Activated CD4-positive, alpha-beta memory T cell treated with anti-CD3 and anti-CD28 coated beads for 36 hours (primary cell): ENCODE measurements around the gene BHLHE41. TPM values are rescaled to one million over a fixed set of nuclear protein-coding genes. Genes with fewer than 3 reads are reported as not detected.

Experiments used
- CTCF ChIA-PET: fragments of 350-600 bp; sonication (Branson Sonifier 250); formaldehyde crosslinking; loops from one replicate; lab custom pipeline; 2021; ENCODE audit warnings: antibody characterized with exemption, inconsistent platforms; lab: Charles Lee
- POLR2A ChIA-PET: fragments of 350-600 bp; sonication (Branson Sonifier 250); formaldehyde crosslinking; loops from one replicate; lab custom pipeline; 2021; ENCODE audit warnings: antibody characterized with exemption; lab: Charles Lee
- DNase-seq: peaks from one replicate; pipeline ENCODE4 v3.0.0-alpha.2; 2020
- H3K27ac Mint-ChIP-seq: one replicate; pipeline ENCODE4 v1.8.0; 2021; ENCODE audit warnings: mixed read lengths
- H3K27me3 Mint-ChIP-seq: one replicate; pipeline ENCODE4 v1.8.0; 2021; ENCODE audit warnings: mixed read lengths
- H3K36me3 Mint-ChIP-seq: one replicate; pipeline ENCODE4 v1.8.0; 2021; ENCODE audit warnings: mixed read lengths
- H3K4me1 Mint-ChIP-seq: one replicate; pipeline ENCODE4 v1.8.0; 2021; ENCODE audit warnings: low read depth, mixed read lengths
- H3K4me3 Mint-ChIP-seq: one replicate; pipeline ENCODE4 v1.8.0; 2021; ENCODE audit warnings: mild to moderate bottlenecking, mixed read lengths
- H3K9me3 Mint-ChIP-seq: one replicate; pipeline ENCODE4 v1.8.0; 2021; ENCODE audit warnings: mixed read lengths
- intact Hi-C: fragments of 100-400 bp; cut with micrococcal nuclease; formaldehyde crosslinking; loops from one replicate; pipeline ENCODE4 v1.15.1; 2023
- total RNA-seq, 2 experiments: library from RNA; stranded (reverse); gene quantifications; one replicate each; pipeline ENCODE4 v1.2.3, GENCODE V29; 2021

Gene BHLHE41
- total RNA-seq, 2 experiments from 2014 or later = not detected

DNA sequence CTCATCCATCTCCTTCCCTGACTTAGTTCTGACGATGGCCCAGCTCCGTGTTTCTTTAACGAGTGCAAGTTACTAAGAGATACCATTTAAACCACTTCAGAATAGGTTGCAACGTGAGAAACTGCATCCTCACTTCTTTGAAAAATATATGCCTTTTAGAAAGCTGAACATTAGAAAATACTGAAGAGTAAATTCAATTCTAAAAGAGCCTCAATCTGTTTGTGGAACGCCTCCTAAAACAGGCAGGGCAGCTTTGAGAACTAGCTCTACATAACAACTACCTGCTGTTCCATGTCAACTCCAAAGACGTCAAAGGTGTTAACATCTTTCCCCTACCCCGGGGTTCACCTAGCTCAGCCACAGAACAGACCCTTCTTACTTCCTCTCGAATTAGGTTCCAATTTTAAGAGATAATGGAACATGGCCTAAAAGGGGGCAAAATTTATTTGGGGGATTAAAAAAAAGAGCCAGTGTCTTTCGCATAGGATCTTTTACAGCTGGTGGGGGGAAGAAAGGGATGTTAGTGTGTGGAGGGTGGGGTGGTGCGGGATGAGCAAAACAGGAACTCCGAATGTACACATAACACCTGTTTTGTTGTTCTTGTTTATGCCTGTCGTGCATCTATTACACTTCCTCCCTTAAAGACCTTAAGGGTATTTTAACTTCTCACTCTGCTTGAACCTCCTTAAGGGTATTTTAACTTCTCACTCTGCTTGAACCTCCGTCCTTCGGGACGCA lies 3.3 kb downstream of the BHLHE41 start:
- Mint-ChIP-seq H3K27me3 (peaks cover 69% of the 10 kb centered on the region), H3K4me1 (peaks cover 32% of the 10 kb centered on the region), H3K4me3 (peak overlapping the region; percentile 35), H3K9me3 (no peaks in the 10 kb centered on the region), H3K36me3 (no peaks in the 10 kb centered on the region), H3K27ac (no peak overlapping the region)
- DNase-seq = no peak
- POLR2A ChIA-PET = no interaction called here
- intact Hi-C loops = loop anchor here (5.0 to 10.0 kb wide), 2 partner anchors 167 to 401 kb away; partner anchors contain the start of gene RASSF8
- CTCF ChIA-PET = interaction anchor here (1.0 to 3.8 kb wide), 2 partner anchors 24 to 530 kb away, joined by 3 to 12 read pairs; no protein-coding TSS in a partner anchor

DNA sequence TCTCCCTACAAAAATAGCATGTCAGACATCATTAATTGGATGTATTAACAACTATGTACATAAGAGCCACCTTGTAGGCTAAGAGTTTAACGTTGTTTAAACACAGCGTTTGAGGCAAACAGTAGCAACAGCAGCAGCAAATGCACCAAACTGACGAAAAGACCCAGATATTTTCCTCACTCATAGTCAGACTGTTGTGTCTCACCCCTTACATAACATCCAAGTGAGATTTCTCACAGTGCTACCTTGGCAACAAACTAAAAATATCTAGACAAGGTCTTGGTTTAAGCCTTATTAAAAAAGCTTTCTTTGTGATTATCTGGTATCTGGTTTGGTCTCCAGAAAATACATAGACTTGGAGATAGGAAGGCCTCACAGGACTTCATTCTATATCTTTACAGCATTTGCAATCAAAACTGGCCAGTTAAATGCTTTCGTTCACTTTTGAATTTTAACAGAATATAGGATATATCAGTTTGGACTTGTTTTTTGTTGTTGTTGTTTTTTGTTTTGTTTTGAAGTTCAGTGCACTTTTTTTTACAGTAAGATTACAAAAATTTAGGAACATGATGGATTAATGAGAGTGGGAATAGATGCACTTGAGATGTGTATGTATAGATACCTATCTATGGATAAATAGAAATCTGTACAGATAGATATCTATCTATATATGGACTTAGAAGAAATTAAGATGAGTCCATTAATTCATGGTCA lies 4.1 kb downstream of the BHLHE41 start:
- H3K4me1 Mint-ChIP-seq = peaks cover 28% of the 10 kb centered on the region
- intact Hi-C loops = loop anchor here (5.0 to 10.0 kb wide), 2 partner anchors 166 to 402 kb away; partner anchors contain the start of gene RASSF8
- H3K9me3 Mint-ChIP-seq = no peaks in the 10 kb centered on the region
- no peak overlapping the region for H3K27ac Mint-ChIP-seq
- H3K27me3 Mint-ChIP-seq = peaks cover 69% of the 10 kb centered on the region
- CTCF ChIA-PET = interaction anchor here (0.6 to 3.8 kb wide), 3 partner anchors 23 to 531 kb away, joined by 5 to 12 read pairs (median 5); no protein-coding TSS in a partner anchor
- no peak for DNase-seq
- POLR2A ChIA-PET = no interaction called here
- no peak overlapping the region for H3K4me3 Mint-ChIP-seq
- no peaks in the 10 kb centered on the region for H3K36me3 Mint-ChIP-seq

DNA sequence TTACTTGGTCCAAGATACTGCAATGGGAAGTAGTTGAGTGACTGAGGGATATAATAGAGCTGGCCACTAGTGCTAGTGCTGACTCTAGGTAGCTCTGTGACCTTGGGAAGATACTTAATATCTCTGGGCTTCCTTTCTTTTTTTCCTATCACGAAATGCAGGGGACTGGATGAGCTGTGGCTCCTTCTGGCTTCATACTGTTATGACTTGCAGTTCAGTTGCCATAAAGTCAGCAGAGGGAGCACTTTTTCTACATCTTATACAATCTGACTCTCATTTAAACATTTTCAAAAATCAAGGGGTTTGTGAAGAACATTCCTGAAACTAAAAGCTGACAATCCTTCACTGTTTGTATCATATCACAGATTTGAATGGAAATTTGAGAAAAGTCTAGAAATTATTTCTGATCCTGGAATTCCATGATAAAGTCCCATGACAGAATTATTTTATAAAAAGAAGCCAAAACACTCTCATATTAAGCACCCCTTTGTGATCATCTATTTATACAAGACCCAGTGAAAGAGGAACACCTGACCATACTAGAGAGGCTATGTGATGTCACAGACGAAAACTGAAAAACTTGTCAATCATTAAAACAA lies 5.3 kb downstream of the BHLHE41 start:
- H3K4me3 Mint-ChIP-seq = no peak overlapping the region
- intact Hi-C loops = loop anchor here (1.0 kb wide), 1 partner anchor 495 kb away; no protein-coding TSS in a partner anchor
- no peaks in the 10 kb centered on the region for H3K9me3 Mint-ChIP-seq
- ChIA-PET CTCF (interaction anchor here (0.5 to 3.8 kb wide), 13 partner anchors 8 to 765 kb away, joined by 3 to 12 read pairs (median 4); no protein-coding TSS in a partner anchor), POLR2A (no interaction called here)
- no peak for DNase-seq
- no peak overlapping the region for H3K27ac Mint-ChIP-seq
- H3K4me1 Mint-ChIP-seq = peaks cover 22% of the 10 kb centered on the region
- no peaks in the 10 kb centered on the region for H3K36me3 Mint-ChIP-seq
- peaks cover 61% of the 10 kb centered on the region for H3K27me3 Mint-ChIP-seq

DNA sequence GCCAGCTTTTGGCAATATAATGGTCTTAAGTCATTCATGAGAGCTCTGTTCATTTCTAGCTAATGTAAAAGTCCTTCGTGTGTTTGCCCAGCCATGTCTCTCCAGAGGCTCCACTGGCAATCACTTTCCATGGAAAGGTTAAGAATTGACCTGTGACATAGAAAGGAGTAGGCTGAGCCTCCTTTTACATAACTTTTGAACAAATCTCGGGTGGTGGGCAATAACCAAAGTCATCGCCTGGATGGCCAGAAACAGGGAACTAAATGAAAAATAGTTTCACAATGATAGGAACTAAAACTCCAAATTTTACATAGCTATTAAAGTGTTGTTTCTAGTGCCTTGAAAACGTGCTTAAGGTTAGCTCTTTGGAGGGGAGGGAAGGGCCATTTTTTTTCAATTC lies 6.5 kb downstream of the BHLHE41 start:
- Mint-ChIP-seq H3K4me1 (peaks cover 20% of the 10 kb centered on the region), H3K9me3 (no peaks in the 10 kb centered on the region)

DNA sequence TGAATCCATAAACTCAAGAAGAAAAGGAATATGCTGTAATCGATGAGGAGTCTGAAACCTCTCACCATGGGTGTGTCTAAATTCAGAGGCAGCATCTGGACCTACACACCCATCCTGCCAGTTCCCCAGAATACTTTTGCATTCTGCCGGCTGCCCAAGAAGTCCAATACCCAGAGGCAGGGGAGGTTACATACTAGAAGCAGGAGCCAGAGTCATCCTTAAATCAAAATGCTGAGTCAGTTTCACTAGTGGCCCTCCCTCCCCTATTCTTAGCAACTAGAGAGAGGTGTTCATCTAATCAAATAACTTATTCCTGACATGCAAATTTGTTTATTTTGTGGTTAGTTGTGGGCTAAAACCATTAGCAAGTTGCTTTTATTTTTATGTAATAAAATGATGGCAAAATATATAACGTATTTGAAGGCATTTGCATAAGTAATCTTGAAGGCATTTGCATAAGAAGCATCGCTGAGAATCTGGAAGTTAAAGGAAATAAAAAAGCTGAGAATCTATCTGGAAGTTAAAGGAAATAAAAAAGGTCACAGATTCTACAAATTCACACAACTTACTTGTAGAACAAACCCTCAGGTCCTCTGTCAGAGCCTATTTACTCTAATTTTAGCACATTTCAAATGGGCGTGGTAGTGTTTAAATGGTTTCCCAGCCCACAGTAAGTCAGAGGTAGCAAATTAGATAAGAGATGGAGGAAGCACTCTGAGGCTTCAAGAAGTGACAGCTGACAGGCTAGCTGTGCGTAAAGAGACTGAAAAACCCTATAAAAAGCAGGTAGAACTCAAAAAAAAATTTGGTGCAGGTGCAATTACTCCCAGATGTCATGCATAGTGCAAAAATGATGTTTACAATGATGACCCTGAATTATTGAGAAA lies 7.8 kb downstream of the BHLHE41 start:
- intact Hi-C loops = no loop called here
- Mint-ChIP-seq H3K9me3 (no peaks in the 10 kb centered on the region), H3K4me1 (peaks cover 15% of the 10 kb centered on the region), H3K36me3 (no peaks in the 10 kb centered on the region), H3K27me3 (peaks cover 57% of the 10 kb centered on the region), H3K4me3 (no peak overlapping the region), H3K27ac (no peak overlapping the region)
- no peak for DNase-seq
- CTCF ChIA-PET = interaction anchor here (0.9 to 1.3 kb wide), 3 partner anchors 9 to 20 kb away, joined by 3 read pairs; no protein-coding TSS in a partner anchor
- POLR2A ChIA-PET = no interaction called here

More for the DNA sequence above, 6.5 kb downstream of the BHLHE41 start:
- ChIA-PET POLR2A (no interaction called here), CTCF (interaction anchor here (1.3 to 2.2 kb wide), 3 partner anchors 10 to 496 kb away, joined by 3 to 5 read pairs (median 3); no protein-coding TSS in a partner anchor)
- Mint-ChIP-seq H3K27ac (no peak overlapping the region), H3K27me3 (peaks cover 53% of the 10 kb centered on the region), H3K36me3 (no peaks in the 10 kb centered on the region), H3K4me3 (no peak overlapping the region)
- intact Hi-C loops = no loop called here
- no peak for DNase-seq

DNA sequence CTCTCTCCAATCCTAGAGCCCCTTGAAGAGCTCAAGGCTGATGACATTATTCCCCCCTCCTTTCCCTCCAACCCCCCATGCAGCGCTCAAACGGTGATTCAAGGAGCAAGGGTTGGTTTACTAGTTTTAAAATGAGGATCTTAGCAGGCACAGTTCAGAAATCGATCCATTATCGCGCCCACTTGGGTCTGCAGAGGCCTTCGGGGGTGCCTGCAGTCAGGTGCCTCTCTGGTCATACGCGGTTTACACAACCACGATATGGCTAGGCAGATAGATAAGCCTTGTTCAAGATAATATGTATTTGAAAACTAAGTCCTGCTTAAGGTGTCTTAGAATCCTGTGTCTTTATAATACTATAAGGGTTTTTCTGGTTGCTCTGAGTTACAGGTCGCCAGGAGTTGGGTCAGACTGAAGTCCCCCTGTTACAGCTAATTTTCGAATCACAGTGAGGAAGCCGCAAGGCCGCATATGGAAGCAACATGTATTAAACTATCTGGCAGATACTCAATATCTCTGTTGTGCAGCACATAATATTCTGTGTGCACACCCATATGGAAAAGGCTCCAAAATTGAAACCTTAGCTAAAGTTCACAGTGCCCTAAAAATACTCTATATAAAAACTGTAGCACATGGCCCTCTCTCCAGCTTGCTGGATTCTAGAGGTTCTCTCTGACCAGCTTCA lies 10.0 kb downstream of the BHLHE41 start:
- intact Hi-C loops = loop anchor here (1.0 kb wide), 1 partner anchor 8 kb away; no protein-coding TSS in a partner anchor
- peaks cover 44% of the 10 kb centered on the region for H3K27me3 Mint-ChIP-seq
- H3K4me1 Mint-ChIP-seq = peaks cover 9% of the 10 kb centered on the region
- H3K27ac Mint-ChIP-seq = no peak overlapping the region
- no peak for DNase-seq
- no peaks in the 10 kb centered on the region for H3K9me3 Mint-ChIP-seq
- peak overlapping the region; percentile 31 for H3K4me3 Mint-ChIP-seq
- ChIA-PET POLR2A (no interaction called here), CTCF (interaction anchor here (1.1 to 2.0 kb wide), 4 partner anchors 10 to 537 kb away, joined by 4 to 8 read pairs (median 5); partner anchors contain the start of gene BHLHE41)
- H3K36me3 Mint-ChIP-seq = no peaks in the 10 kb centered on the region

DNA sequence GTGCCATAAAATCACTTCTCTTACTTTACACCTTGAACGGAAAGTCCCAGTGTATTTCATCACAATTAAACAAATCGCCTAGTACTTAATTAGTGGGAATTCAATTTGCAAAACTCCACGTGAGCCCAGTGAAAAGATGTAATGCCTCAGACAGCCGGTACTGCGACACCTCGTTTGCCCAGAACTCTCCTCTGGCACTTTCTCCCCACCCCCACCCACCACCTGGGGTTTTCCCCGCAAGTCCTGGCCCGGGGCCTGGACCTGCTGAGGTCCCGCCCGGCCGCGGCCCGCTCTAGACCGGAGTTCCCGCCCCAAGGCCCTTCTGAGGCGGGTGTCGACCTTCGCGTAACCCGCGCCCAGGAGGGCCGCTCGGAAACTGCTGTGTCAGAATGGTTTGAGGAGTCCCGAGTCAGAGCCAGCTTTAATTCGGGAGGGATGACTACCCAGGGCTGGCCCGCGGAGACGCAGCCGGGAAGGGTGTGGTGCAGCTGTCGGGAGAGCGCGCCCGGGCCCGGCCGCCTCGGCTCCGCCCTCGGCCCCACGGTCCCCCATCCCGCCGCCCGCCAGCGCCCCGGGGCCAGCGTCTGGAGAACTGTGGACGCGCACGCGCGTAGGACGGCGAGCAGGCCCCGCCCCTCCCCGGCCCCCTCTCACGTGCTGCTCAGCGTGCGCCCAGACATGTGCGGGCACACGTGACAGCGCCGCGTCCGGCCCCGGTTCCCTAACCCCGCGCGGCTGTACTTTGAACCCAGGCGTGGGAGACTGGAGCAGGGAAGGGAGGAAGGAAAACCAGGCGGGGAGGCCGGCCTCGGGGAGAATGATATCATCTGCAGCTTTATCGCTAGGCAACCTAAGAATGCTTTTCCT lies 10.8 kb downstream of the BHLHE41 start:
- Mint-ChIP-seq H3K27me3 (peaks cover 41% of the 10 kb centered on the region), H3K9me3 (no peaks in the 10 kb centered on the region), H3K36me3 (no peaks in the 10 kb centered on the region), H3K4me1 (peaks cover 9% of the 10 kb centered on the region), H3K27ac (no peak overlapping the region), H3K4me3 (peak overlapping the region; percentile 63)
- peak; percentile 81 for DNase-seq
- ChIA-PET POLR2A (no interaction called here), CTCF (interaction anchor here (1.4 to 2.0 kb wide), 3 partner anchors 14 to 538 kb away, joined by 4 to 8 read pairs (median 6); no protein-coding TSS in a partner anchor)
- intact Hi-C loops = loop anchor here (1.0 kb wide), 1 partner anchor 9 kb away; no protein-coding TSS in a partner anchor

DNA sequence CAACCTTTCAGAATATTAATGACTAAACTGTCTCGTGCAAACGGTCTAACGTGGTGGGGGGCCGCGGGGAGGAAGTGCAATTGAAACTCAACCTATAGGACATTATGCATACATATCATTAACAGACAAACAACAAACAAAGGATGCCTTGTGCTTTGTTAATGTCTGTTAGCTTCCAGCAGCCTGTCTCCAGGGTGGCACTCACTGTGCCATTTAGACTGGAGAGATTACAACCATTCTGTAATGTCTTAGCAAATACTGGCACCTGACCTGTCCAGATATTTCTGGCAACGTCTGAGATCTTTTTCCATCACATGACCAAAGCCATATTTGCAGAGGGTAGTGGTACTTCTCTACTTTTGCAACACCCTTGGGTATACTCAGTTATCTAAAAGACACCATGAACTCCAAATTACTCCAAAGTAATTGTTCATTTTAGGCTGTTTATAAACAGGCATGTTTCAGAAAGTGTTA lies 11.6 kb downstream of the BHLHE41 start:
- intact Hi-C loops = no loop called here
- no peak overlapping the region for H3K27ac Mint-ChIP-seq
- POLR2A ChIA-PET = no interaction called here

DNA sequence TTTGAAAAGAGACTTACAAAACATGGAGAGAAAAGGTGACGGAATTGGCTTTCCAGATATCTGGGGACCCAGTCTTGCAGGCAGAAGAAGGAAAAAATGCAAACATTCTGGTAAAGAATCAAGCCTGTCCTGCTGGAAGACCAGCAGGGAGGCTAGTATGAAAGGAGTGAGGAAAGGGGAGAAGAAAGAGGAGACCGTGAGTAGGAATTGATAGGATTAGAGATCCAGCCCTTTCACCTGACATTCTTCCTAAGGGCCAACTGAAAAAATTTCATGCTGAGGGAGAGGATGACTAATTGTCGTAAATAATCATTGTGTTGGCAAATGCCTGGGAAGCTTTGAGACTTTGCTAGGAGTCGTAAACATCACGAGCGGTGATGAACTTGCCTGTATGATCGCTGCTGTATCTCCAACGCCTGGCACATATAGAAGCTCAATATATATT lies 12.1 kb downstream of the BHLHE41 start:
- H3K36me3 Mint-ChIP-seq = no peaks in the 10 kb centered on the region
- H3K4me1 Mint-ChIP-seq = peaks cover 9% of the 10 kb centered on the region
- no peak for DNase-seq
- H3K27ac Mint-ChIP-seq = no peak overlapping the region
- H3K4me3 Mint-ChIP-seq = peak overlapping the region; percentile 8
- peaks cover 36% of the 10 kb centered on the region for H3K27me3 Mint-ChIP-seq
- no peaks in the 10 kb centered on the region for H3K9me3 Mint-ChIP-seq
- ChIA-PET CTCF (no interaction called here), POLR2A (no interaction called here)
- intact Hi-C loops = no loop called here

More for the DNA sequence above, 11.6 kb downstream of the BHLHE41 start:
- no peak for DNase-seq
- no peaks in the 10 kb centered on the region for H3K9me3 Mint-ChIP-seq
- CTCF ChIA-PET = no interaction called here
- peaks cover 39% of the 10 kb centered on the region for H3K27me3 Mint-ChIP-seq
- H3K36me3 Mint-ChIP-seq = no peaks in the 10 kb centered on the region
- H3K4me3 Mint-ChIP-seq = no peak overlapping the region
- H3K4me1 Mint-ChIP-seq = peaks cover 9% of the 10 kb centered on the region

DNA sequence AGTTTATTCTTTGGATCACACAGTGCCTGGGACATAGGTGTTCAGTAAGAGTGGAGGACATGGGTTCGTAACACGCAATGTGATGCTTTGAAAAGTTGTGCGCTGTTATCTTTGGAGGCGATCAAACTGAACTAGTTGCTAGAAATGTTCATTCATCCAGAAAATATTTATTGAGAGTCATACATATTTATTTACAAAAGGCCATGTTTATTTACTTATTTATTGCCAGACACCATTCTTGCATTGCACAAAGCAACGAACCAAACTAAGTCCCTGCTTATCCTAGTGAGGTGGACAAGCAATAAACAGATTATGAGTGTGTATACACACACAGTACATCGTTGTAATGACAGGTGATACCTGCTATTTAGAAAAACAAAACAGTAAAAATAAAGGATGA lies 12.6 kb downstream of the BHLHE41 start:
- intact Hi-C loops = no loop called here
- DNase-seq = no peak
- Mint-ChIP-seq H3K4me1 (peaks cover 9% of the 10 kb centered on the region), H3K36me3 (no peaks in the 10 kb centered on the region), H3K27ac (no peak overlapping the region), H3K9me3 (no peaks in the 10 kb centered on the region), H3K4me3 (peak overlapping the region; percentile 8), H3K27me3 (peaks cover 33% of the 10 kb centered on the region)
- POLR2A ChIA-PET = no interaction called here
- CTCF ChIA-PET = no interaction called here
